Heart left ventricle (tissue), 16 donors: ENCODE results near the gene RAB11FIP4. TPM values are rescaled to one million over a fixed set of nuclear protein-coding genes. Genes with fewer than 3 reads are reported as not detected.

ENCODE experiments used
- ATAC-seq, 4 donors: fragments of 200-7000 bp; cut with Tn5 transposase; one replicate each; pipeline ENCODE4 v1.9.1; 2020 to 2022; ENCODE audit warnings: moderate library complexity in 4 of 4, mild to moderate bottlenecking in 3 of 4, moderate number of reproducible peaks in 1 of 4
- DNase-seq, 5 donors: peaks; one replicate each; pipeline ENCODE4 v3.0.0-alpha.2; 2020
- H3K27ac ChIP-seq, 12 donors: fragments of 200-600 bp; sonication (generic) in 4 of 12; one replicate each; pipeline versions ENCODE4 v1.5.0 to v1.8.0; 2016 to 2022; ENCODE audit warnings: mild to moderate bottlenecking in 2 of 12
- H3K27me3 ChIP-seq, 9 donors: fragments of 200-600 bp; sonication (generic) in 2 of 9; one replicate each; pipeline versions ENCODE4 v1.5.1 to v1.8.0; 2016 to 2022; ENCODE audit warnings: mild to moderate bottlenecking in 3 of 9
- H3K36me3 ChIP-seq, 9 donors: fragments of 200-600 bp; sonication (generic) in 2 of 9; one replicate each; pipeline versions ENCODE4 v1.5.0 to v1.8.0; 2018 to 2022; ENCODE audit warnings: mild to moderate bottlenecking in 2 of 9
- H3K4me1 ChIP-seq, 12 donors: fragments of 200-600 bp; sonication (generic) in 4 of 12; one replicate each; pipeline versions ENCODE4 v1.5.0 to v1.8.0; 2016 to 2022; ENCODE audit warnings: mild to moderate bottlenecking in 3 of 12
- H3K4me3 ChIP-seq, 12 donors: fragments of 200-600 bp; sonication (generic) in 4 of 12; one replicate each; pipeline versions ENCODE4 v1.5.0 to v1.8.0; 2017 to 2022; ENCODE audit warnings: mild to moderate bottlenecking in 9 of 12, moderate library complexity in 4 of 12
- H3K9me3 ChIP-seq, 12 donors: fragments of 200-600 bp; sonication (generic) in 4 of 12; one replicate each; pipeline versions ENCODE4 v1.5.0 to v1.8.0; 2016 to 2022; ENCODE audit warnings: mild to moderate bottlenecking in 1 of 12
- POLR2A ChIP-seq, 2 donors: fragments of 450-650 bp; IDR thresholded peaks; one replicate each; pipeline ENCODE4 v1.6.1; 2017; ENCODE audit warnings: antibody characterized with exemption in 2 of 2, mild to moderate bottlenecking in 2 of 2, moderate library complexity in 2 of 2
- WGBS, 4 donors: extraction: QIAGEN DNeasy Blood & Tissue Kit in 2 of 4; methylation state at CpG; one replicate each; pipeline versions ENCODE4 v1.1.5 to v1.1.7; 2013 to 2018; 5-methylcytosine and 5-hydroxymethylcytosine counted together
- intact Hi-C, 10 donors: fragments of 100-400 bp; cut with DNase I; formaldehyde crosslinking; loops; one replicate each; pipeline versions ENCODE4 v1.11.1 to v1.14.2; 2022
- microRNA counts, 2 donors: library from miRNA; unstranded; fragments of <30 nt; microRNA quantifications; one replicate each; lab custom pipeline; 2016
- microRNA-seq, 4 donors: library from miRNA; unstranded; fragments of <30 nt; microRNA quantifications; one replicate each; pipeline versions ENCODE4 to v1.2.0, GENCODE V29; 2017 to 2020
- polyA plus RNA-seq, 2 donors: library from polyadenylated mRNA; stranded (reverse); fragments of 200-250 nt; gene quantifications; one replicate each; pipeline ENCODE4 v1.2.3, GENCODE V29; 2013
- total RNA-seq, 9 donors: library from RNA; depleted of rRNA in 2 of 9; stranded (reverse); fragments of >200 nt in 2 of 9; fragmentation: NEBNext Ultra II Directional in 3 of 9; extraction: Animal tissue kit (Norgen Biotek cat#: 25700) in 3 of 9; gene quantifications; one replicate each; pipeline versions ENCODE4 v1.1.0 to v1.2.4, GENCODE V29; 2016 to 2023
- TF ChIP-seq, protein P1 (sequence below), 12 donors: fragments of 200-600 bp; sonication (generic) in 4 of 12; IDR thresholded peaks; one replicate each; pipeline versions ENCODE4 v1.5.0 to v1.8.0; 2018 to 2022; ENCODE audit warnings: antibody characterized with exemption in 12 of 12, mild to moderate bottlenecking in 5 of 12
- donor health status: ischemic (EF 13 %, LVEDD 7.1; RV severe dilation, severe dysfunction).
- donor health status: healthy with polysubstance abuse.
- donor health status: DM: no; HTN: yes; CAD: no.
- donor health status: DM: no; HTN: no; CAD: no.
- donor health status: ischemic (EF 25% LVEDD 6.9; RV normal size, moderate dysfunction).
- donor health status: ischemic (EF 25% LVEDD 5.7; RV mildly dilated, moderate dysfunction).
- donor health status: healthy.
- donor health status: DM: yes; HTN: yes; CAD: no.
- donor health status: ischemic (EF 35%, LVEDD 5.7; RV mildly dilated, moderate dysfunction).
- donor health status: nonischemic (EF 11% LVEDD 7.7; RV severe dilation, severe dysfunction).
- donor health status: DM: yes; HTN: yes; CAD: no.
- donor health status: PGD.
- donor health status: ischemic (EF 29% LVEDD 5.4; RV normal size, mild dysfunction).
- donor health status: nonischemic (EF 23%, LVEDD 6.1; RV moderate dilation, normal function).

The RAB11FIP4 gene
- total and polyA plus RNA-seq, 11 donors, result 1.5 to 13.7 (median 8.3) TPM

- Histone ChIP-seq H3K9me3 (no peaks in the 10 kb centered on the region), H3K4me1 (peaks cover 5 to 44% (median 23%) of the 10 kb centered on the region in 12 donors), H3K27me3 (no peaks in the 10 kb centered on the region), H3K4me3 (no peak overlapping the region), H3K27ac (no peak overlapping the region), H3K36me3 (no peaks in the 10 kb centered on the region)
- TF ChIP-seq, protein P1, sequence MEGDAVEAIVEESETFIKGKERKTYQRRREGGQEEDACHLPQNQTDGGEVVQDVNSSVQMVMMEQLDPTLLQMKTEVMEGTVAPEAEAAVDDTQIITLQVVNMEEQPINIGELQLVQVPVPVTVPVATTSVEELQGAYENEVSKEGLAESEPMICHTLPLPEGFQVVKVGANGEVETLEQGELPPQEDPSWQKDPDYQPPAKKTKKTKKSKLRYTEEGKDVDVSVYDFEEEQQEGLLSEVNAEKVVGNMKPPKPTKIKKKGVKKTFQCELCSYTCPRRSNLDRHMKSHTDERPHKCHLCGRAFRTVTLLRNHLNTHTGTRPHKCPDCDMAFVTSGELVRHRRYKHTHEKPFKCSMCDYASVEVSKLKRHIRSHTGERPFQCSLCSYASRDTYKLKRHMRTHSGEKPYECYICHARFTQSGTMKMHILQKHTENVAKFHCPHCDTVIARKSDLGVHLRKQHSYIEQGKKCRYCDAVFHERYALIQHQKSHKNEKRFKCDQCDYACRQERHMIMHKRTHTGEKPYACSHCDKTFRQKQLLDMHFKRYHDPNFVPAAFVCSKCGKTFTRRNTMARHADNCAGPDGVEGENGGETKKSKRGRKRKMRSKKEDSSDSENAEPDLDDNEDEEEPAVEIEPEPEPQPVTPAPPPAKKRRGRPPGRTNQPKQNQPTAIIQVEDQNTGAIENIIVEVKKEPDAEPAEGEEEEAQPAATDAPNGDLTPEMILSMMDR (IDR thresholded peaks at IDR 0.05), result no peak
- no peak for TF ChIP-seq POLR2A (IDR thresholded peaks at IDR 0.05)
- intact Hi-C loops, result loop anchor here in 2 of 10 donors (10.0 kb wide), 1 partner anchor 110 kb away; no protein-coding TSS in a partner anchor
- WGBS, 4 donors, result 79 to 92% (median 84%) methylated on average over 2 to 6 of the region's 6 CpGs
- DNase-seq (no peak), ATAC-seq (no peak)
Measured at GRCh38 chr17:31585280-31585630, 193.8 kb downstream of the RAB11FIP4 start.

- 43 to 64% (median 53%) methylated on average over 5 of the region's 5 CpGs for WGBS, 4 donors
- intact Hi-C loops, result loop anchor here in 2 of 10 donors (10.0 kb wide), 1 partner anchor 108 kb away; no protein-coding TSS in a partner anchor
Measured at GRCh38 chr17:31586946-31587345, 195.5 kb downstream of the RAB11FIP4 start.

GRCh38 chr17:31587462-31587861 lies 196.0 kb downstream of the RAB11FIP4 start:
- TF ChIP-seq, protein P1 (IDR thresholded peaks at IDR 0.05), result no peak
- no peak for TF ChIP-seq POLR2A (IDR thresholded peaks at IDR 0.05)
- Histone ChIP-seq H3K36me3 (peaks cover 0 to 4% (median 0%) of the 10 kb centered on the region in 9 donors), H3K27ac (no peak overlapping the region), H3K9me3 (no peaks in the 10 kb centered on the region), H3K4me3 (no peak overlapping the region), H3K4me1 (peaks cover 0 to 22% (median 2%) of the 10 kb centered on the region in 12 donors), H3K27me3 (no peaks in the 10 kb centered on the region)
- 81 to 92% (median 86%) methylated on average over 4 of the region's 4 CpGs for WGBS, 4 donors
- intact Hi-C loops, result loop anchor here in 2 of 10 donors (10.0 kb wide), 1 partner anchor 107 kb away; no protein-coding TSS in a partner anchor
- DNase-seq, result no peak
- ATAC-seq, result no peak

More at GRCh38 chr17:31586946-31587345, 195.5 kb downstream of the RAB11FIP4 start:
- Histone ChIP-seq H3K9me3 (no peaks in the 10 kb centered on the region), H3K4me1 (peaks cover 0 to 27% (median 7%) of the 10 kb centered on the region in 12 donors), H3K4me3 (no peak overlapping the region), H3K27me3 (no peaks in the 10 kb centered on the region), H3K36me3 (peaks cover 0 to 4% (median 0%) of the 10 kb centered on the region in 9 donors), H3K27ac (no peak overlapping the region)
- TF ChIP-seq POLR2A (IDR thresholded peaks at IDR 0.05), result no peak
- TF ChIP-seq, protein P1 (IDR thresholded peaks at IDR 0.05), result no peak
- DNase-seq (no peak), ATAC-seq (peak in 2 of 4 donors; percentile 34 to 37)

MicroRNAs encoded within 50 kb of the gene (microRNA counts, 767-probe panel; counts per million panel counts)
- microRNA hsa-miR-193a-3p (lab: Ali Mortazavi, UCI) (1,120 to 1,593 counts per million in 2 donors), microRNA hsa-miR-193a-5p (lab: Ali Mortazavi, UCI) (2,786 to 2,962 counts per million in 2 donors)

Small RNAs within 50 kb of the gene (microRNA-seq; reads per million reads assigned to microRNA genes)
- gene MIR193A, result 595 to 831 (median 650) reads per million in 4 donors
- gene MIR365B, result 1.5 to 4.3 (median 2.4) reads per million in 4 donors
- gene MIR4725, result 2.1 to 3.9 (median 3.1) reads per million in 4 donors

Other genes starting within 250 kb of the RAB11FIP4 start
- 1 to 10 TPM in 2 of 9 donors, under 1 TPM in 1, not detected in 6; 0.56 to 2.2 (median 1.0) TPM for gene OMG, start 94.4 kb upstream of the RAB11FIP4 start, total RNA-seq
- gene OMG, start 94.4 kb upstream of the RAB11FIP4 start, polyA plus RNA-seq, result under 1 TPM; 0.14 to 0.30 TPM
- 10 to 100 TPM in 2 of 9 donors, 1 to 10 TPM in 6, under 1 TPM in 1; 0.81 to 21.5 (median 3.7) TPM for gene EVI2B, start 77.6 kb upstream of the RAB11FIP4 start, total RNA-seq
- 1 to 10 TPM; 1.1 to 2.2 TPM for gene EVI2B, start 77.6 kb upstream of the RAB11FIP4 start, polyA plus RNA-seq
- gene EVI2A, start 70.1 kb upstream of the RAB11FIP4 start, total RNA-seq, result 10 to 100 TPM in 1 of 9 donors, 1 to 10 TPM in 6, under 1 TPM in 2; 0.63 to 13.3 (median 1.6) TPM
- 1 to 10 TPM; 1.9 to 2.5 TPM for gene EVI2A, start 70.1 kb upstream of the RAB11FIP4 start, polyA plus RNA-seq